Activated naive CD8-positive, alpha-beta T cell treated with anti-CD3 and anti-CD28 coated beads, Interleukin-2, amount 10 ng/mL, durations not matched to agents 7 days and 5 days (primary cell): ENCODE measurements around the gene EIF3L. TPM values are rescaled to one million over a fixed set of nuclear protein-coding genes. Genes with fewer than 3 reads are reported as not detected.
A peak's percentile ranks its signal among the peaks of the same experiment; 100 is the strongest.

Experiments used
- ATAC-seq: fragments of 150-1000 bp; cut with Tn5 transposase; one replicate; pipeline ENCODE4 v1.10.0; 2021; ENCODE audit warnings: low read depth, moderate library complexity
- POLR2A ChIA-PET: fragments of 350-600 bp; sonication (Branson Sonifier 250); formaldehyde crosslinking; loops from one replicate; lab custom pipeline; 2021; ENCODE audit warnings: antibody characterized with exemption; lab: Charles Lee
- DNase-seq: peaks from one replicate; pipeline ENCODE4 v3.0.0; 2021
- H3K27ac Mint-ChIP-seq: one replicate; pipeline ENCODE4 v1.8.0; 2022; ENCODE audit warnings: mild to moderate bottlenecking, mixed read lengths
- H3K27me3 Mint-ChIP-seq: one replicate; pipeline ENCODE4 v1.8.0; 2022; ENCODE audit warnings: mild to moderate bottlenecking, moderate library complexity, mixed read lengths
- H3K36me3 Mint-ChIP-seq: one replicate; pipeline ENCODE4 v1.8.0; 2021; ENCODE audit warnings: mild to moderate bottlenecking, mixed read lengths
- H3K4me1 Mint-ChIP-seq: one replicate; pipeline ENCODE4 v1.8.0; 2021; ENCODE audit warnings: mixed read lengths
- H3K4me3 Mint-ChIP-seq: one replicate; pipeline ENCODE4 v1.8.0; 2022; ENCODE audit warnings: mild to moderate bottlenecking, moderate library complexity, mixed read lengths
- H3K9me3 Mint-ChIP-seq: one replicate; pipeline ENCODE4 v1.8.0; 2021; ENCODE audit warnings: mixed read lengths
- total RNA-seq, 2 experiments: library from RNA; stranded (reverse); gene quantifications; one replicate each; pipeline ENCODE4 v1.2.3, GENCODE V29; 2021

EIF3L gene
- total RNA-seq, 2 experiments from 2014 or later, result 328 to 368 TPM

DNA sequence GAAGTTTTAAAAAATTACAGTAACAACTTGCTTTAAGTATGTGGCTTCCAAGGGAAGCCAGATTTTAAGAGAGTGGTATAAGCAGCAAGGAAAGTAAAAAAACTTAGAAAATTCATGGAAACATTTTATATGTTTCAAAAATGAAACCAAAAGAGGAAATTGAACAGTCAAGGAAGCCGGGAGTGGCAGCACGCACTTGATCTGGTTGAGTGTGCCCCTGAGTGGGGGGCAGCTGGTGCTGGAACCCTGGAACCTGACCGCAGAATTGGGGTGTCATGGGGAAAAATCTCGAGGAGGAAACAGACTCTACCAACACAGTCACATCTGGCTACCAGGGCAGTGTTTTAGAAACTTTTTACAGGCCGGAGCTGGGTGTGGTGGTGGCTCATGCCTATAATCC, 70.9 kb downstream of the EIF3L start:
- no peaks in the 10 kb centered on the region for H3K27me3 Mint-ChIP-seq
- peak; percentile 32 for ATAC-seq
- peaks cover 4% of the 10 kb centered on the region for H3K36me3 Mint-ChIP-seq
- peaks cover 6% of the 10 kb centered on the region for H3K4me1 Mint-ChIP-seq
- no peak for DNase-seq
- H3K27ac Mint-ChIP-seq, result peak overlapping the region; percentile 96
- no peaks in the 10 kb centered on the region for H3K9me3 Mint-ChIP-seq
- peak overlapping the region; percentile 83 for H3K4me3 Mint-ChIP-seq
- POLR2A ChIA-PET, result no interaction called here

DNA sequence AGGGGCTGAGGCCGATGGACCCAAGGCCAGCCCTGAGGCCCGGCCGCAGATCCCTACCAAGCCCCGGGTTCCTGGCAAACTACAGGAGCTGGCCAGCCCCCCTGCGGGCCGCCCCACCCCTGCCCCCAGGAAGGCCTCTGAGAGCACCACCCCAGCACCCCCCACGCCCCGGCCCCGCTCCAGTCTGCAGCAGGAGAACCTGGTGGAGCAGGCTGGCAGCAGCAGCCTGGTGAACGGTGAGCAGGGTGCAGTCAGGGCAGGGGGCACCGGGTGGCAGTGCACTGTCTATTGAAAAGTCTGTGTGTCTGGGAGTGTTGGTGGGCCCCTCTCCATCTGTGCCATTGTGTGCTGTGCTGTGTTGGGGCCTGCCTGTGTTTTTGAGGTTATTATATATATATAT, 73.0 kb downstream of the EIF3L start:
- POLR2A ChIA-PET, result no interaction called here
- Mint-ChIP-seq H3K9me3 (no peaks in the 10 kb centered on the region), H3K27ac (no peak overlapping the region), H3K4me1 (peaks cover 6% of the 10 kb centered on the region), H3K36me3 (peaks cover 4% of the 10 kb centered on the region), H3K4me3 (no peak overlapping the region), H3K27me3 (no peaks in the 10 kb centered on the region)
- no peak for ATAC-seq
- DNase-seq, result no peak

DNA sequence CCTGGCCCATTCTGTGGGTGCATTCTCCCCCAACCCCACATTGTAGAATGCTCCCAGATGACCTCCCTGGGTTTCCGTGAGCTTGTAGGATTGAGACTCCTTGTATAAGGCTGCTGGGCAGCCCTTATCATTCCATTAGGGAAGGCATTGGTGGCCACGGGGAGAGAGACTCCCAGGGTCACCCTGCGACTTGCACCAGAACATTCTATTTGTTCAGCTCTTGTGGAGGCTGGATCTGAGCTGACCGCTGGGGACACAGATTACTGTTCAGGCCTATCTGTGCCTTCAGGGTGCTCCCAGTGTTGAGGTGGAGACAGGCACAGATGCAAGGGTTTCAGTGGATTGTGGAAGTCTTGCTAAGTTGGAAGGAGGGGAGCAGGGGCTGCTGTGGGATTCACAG, 74.7 kb downstream of the EIF3L start:
- no peaks in the 10 kb centered on the region for H3K27me3 Mint-ChIP-seq
- POLR2A ChIA-PET, result interaction anchor here (1.3 kb wide), 1 partner anchor 18 kb away, joined by 4 read pairs; the partner anchor contains the start of gene MICALL1
- H3K27ac Mint-ChIP-seq, result no peak overlapping the region
- peaks cover 4% of the 10 kb centered on the region for H3K36me3 Mint-ChIP-seq
- no peaks in the 10 kb centered on the region for H3K9me3 Mint-ChIP-seq
- H3K4me1 Mint-ChIP-seq, result peaks cover 5% of the 10 kb centered on the region
- no peak overlapping the region for H3K4me3 Mint-ChIP-seq
- ATAC-seq (no peak), DNase-seq (no peak)

DNA sequence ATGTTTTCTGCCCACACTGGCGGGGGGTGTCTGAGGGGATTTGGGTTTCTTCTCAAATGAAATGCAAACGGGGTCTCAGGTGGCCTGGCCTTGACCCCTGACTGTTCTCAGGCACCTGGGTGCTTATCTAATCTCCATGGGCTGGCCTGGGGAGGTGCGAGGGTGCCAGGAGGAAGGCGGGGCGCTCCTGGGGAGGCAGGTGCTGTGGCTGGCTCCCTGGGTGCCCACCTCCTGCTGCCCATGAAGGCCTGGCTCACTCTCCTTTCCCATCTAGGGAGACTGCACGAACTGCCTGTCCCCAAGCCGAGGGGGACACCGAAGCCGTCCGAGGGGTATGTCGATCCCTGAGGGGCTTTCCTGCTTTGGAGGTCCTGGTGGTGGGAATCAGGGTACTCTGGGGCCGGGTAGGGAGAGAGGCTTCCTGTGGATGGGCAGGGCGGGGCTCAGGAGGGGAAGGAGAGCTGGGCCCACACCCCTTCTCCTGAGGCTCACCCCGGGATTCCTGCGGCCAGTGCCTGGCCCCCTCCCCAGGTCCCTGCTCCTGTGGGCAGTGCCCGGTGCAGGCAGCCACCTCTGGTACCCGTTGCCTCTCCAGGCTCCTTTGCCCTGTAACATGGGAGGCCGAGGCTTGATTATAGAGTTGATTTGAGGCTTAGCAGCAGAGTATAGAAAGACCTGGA, 75.3 kb downstream of the EIF3L start:
- POLR2A ChIA-PET, result interaction anchor here (1.3 kb wide), 1 partner anchor 19 kb away, joined by 4 read pairs; the partner anchor contains the start of gene MICALL1
- Mint-ChIP-seq H3K9me3 (no peaks in the 10 kb centered on the region), H3K27me3 (no peaks in the 10 kb centered on the region), H3K4me1 (peaks cover 5% of the 10 kb centered on the region), H3K27ac (no peak overlapping the region), H3K4me3 (no peak overlapping the region), H3K36me3 (peaks cover 6% of the 10 kb centered on the region)
- DNase-seq (no peak), ATAC-seq (no peak)

DNA sequence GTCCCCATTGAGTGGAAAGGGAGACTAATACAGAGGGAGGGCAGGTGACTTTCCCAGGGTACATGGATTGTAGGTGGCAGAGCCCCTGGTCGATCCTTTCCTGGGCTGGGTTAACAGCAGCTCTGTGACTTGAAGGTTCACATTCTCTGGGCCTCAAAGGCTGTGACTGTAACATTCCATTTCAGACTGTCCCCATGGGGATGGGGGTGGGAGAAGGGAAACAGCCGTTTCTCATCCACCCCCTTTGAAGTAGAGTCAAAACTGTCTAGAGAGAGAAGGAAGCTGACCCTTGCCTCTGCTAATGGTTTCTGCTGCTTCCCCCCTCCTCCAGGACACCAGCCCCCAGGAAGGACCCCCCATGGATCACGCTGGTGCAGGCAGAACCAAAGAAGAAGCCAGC, 76.1 kb downstream of the EIF3L start:
- Mint-ChIP-seq H3K36me3 (peaks cover 2% of the 10 kb centered on the region), H3K4me1 (peaks cover under 1% of the 10 kb centered on the region), H3K27me3 (no peaks in the 10 kb centered on the region), H3K27ac (no peak overlapping the region), H3K9me3 (no peaks in the 10 kb centered on the region), H3K4me3 (no peak overlapping the region)
- ATAC-seq (no peak), DNase-seq (no peak)
- POLR2A ChIA-PET, result interaction anchor here (1.5 kb wide), 1 partner anchor 29 kb away, joined by 6 read pairs; no protein-coding TSS in a partner anchor

DNA sequence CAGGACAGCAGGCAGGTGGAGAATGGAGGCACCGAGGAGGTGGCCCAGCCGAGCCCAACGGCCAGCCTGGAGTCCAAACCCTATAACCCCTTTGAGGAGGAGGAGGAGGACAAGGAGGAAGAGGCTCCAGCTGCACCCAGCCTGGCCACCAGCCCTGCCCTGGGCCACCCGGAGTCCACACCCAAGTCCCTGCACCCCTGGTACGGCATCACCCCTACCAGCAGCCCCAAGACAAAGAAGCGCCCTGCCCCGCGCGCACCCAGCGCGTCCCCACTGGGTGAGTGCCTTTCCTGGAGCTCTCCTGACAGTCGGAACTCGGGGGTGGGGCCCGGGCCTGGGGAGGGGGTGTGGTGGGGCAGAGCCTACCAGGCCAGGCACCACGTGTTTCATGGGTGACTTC, 76.5 kb downstream of the EIF3L start:
- no peak overlapping the region for H3K4me3 Mint-ChIP-seq
- POLR2A ChIA-PET, result interaction anchor here (1.5 kb wide), 1 partner anchor 30 kb away, joined by 6 read pairs; no protein-coding TSS in a partner anchor
- H3K36me3 Mint-ChIP-seq, result peaks cover 2% of the 10 kb centered on the region
- H3K27me3 Mint-ChIP-seq, result no peaks in the 10 kb centered on the region
- H3K4me1 Mint-ChIP-seq, result no peaks in the 10 kb centered on the region
- DNase-seq (no peak), ATAC-seq (no peak)
- H3K9me3 Mint-ChIP-seq, result no peaks in the 10 kb centered on the region
- H3K27ac Mint-ChIP-seq, result no peak overlapping the region

DNA sequence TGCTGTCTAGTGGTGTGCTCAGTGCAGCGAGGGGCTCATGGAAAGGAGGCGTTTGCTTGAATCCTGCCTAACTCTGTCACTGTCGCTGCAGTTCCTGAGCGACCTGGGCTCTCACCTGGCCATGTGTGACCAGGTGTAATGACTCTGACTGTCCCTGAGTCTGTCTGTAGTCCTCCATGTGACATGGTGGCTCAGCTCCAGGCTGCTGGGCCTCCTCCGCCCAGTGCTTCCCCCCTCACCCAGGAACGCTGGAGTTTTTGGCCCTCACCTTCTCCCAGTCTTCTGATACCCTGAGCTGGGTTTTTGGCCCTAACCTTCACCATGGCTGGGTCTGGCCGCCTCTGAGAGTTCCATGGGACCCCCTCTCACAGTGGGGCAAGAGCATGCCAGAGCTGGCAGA, 77.1 kb downstream of the EIF3L start:
- Mint-ChIP-seq H3K36me3 (peaks cover 2% of the 10 kb centered on the region), H3K27me3 (no peaks in the 10 kb centered on the region), H3K4me3 (no peak overlapping the region), H3K4me1 (no peaks in the 10 kb centered on the region), H3K27ac (no peak overlapping the region), H3K9me3 (no peaks in the 10 kb centered on the region)
- POLR2A ChIA-PET, result interaction anchor here (1.5 kb wide), 1 partner anchor 30 kb away, joined by 6 read pairs; no protein-coding TSS in a partner anchor
- ATAC-seq, result no peak
- DNase-seq, result no peak

DNA sequence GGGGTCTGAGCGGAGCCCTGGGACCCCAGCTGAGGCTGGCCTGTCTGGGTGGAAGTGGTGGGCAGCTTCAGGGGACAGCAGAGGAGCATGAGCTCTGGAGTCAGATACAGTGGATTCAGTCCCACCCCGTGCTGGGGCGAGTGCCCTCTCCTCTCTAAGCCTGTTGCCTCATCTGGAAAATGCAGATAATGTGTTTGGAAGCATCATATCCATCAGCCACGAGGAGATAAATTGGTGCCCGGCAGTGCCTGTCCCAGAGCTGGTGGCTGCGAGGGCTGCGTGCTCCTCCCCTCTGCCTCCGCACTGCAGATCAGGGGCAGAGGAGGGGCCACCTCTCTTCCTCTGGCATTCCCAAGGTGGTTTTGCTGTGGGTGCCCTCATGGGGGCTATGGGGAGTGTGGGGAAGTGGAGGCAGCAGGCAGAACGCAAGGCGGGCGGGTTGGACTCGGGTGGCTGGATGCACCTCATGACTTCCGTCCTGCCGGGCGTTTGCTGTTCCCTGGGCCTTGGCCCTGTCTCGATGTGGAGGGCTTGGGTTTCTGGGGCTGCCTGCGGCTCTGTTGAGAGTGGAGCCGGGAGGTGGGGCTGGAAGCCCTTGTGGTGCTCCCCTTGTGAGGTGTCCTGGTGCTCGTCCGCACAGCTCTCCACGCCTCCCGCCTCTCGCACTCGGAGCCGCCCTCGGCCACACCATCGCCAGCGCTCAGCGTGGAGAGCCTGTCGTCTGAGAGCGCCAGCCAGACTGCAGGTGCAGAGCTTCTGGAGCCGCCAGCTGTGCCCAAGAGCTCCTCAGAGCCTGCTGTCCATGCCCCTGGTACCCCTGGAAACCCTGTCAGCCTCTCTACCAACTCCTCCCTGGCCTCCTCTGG, 77.8 kb downstream of the EIF3L start:
- DNase-seq, result no peak

DNA sequence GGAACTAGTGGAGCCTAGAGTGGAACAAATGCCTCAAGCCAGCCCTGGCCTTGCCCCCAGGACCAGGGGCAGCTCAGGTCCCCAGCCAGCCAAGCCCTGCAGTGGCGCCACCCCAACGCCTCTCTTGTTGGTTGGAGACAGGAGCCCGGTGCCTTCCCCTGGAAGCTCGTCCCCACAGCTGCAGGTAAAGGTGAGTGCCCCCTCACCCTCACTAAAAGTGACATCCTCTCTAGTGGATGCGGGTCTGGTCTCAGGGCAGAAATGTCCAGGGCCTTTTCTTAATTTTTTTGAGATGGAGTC, 78.4 kb downstream of the EIF3L start:
- peaks cover 2% of the 10 kb centered on the region for H3K36me3 Mint-ChIP-seq
- POLR2A ChIA-PET, result interaction anchor here (0.5 to 1.2 kb wide), 3 partner anchors 12 to 22 kb away, joined by 3 read pairs; partner anchors contain the start of gene MICALL1
- H3K9me3 Mint-ChIP-seq, result no peaks in the 10 kb centered on the region
- no peaks in the 10 kb centered on the region for H3K4me1 Mint-ChIP-seq
- H3K27ac Mint-ChIP-seq, result no peak overlapping the region
- DNase-seq (no peak), ATAC-seq (no peak)
- H3K27me3 Mint-ChIP-seq, result no peaks in the 10 kb centered on the region
- no peak overlapping the region for H3K4me3 Mint-ChIP-seq

More for the DNA sequence above, 77.8 kb downstream of the EIF3L start:
- Mint-ChIP-seq H3K27ac (no peak overlapping the region), H3K36me3 (peaks cover 2% of the 10 kb centered on the region), H3K27me3 (no peaks in the 10 kb centered on the region), H3K4me3 (no peak overlapping the region), H3K4me1 (no peaks in the 10 kb centered on the region), H3K9me3 (no peaks in the 10 kb centered on the region)
- POLR2A ChIA-PET, result interaction anchor here (0.5 to 1.2 kb wide), 3 partner anchors 12 to 21 kb away, joined by 3 read pairs; partner anchors contain the start of gene MICALL1
- ATAC-seq, result no peak

DNA sequence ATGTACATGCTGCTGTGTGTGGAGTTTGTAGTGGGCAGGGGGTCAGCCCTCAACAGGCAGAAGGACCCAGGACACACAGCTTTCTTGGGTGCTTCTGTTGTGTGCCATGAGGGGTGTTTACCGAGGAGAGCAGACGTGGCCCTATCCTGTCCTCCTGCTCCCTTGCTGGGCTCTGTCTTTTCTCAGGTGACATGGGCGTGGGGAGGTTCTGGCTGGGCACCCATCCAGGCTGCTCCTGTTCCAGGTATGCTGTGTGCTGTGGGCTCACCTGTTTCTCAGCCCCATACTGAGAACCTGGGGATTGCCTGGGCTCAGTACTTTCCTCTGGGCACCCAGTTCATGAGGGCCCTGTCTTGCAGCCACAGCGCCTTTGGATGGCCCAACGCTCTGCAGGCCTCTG, 80.2 kb downstream of the EIF3L start:
- Mint-ChIP-seq H3K9me3 (no peaks in the 10 kb centered on the region), H3K27ac (no peak overlapping the region), H3K36me3 (peaks cover 2% of the 10 kb centered on the region), H3K4me1 (peaks cover 6% of the 10 kb centered on the region), H3K4me3 (no peak overlapping the region), H3K27me3 (no peaks in the 10 kb centered on the region)
- POLR2A ChIA-PET, result interaction anchor here (0.8 kb wide), 1 partner anchor 66 kb away, joined by 3 read pairs; no protein-coding TSS in a partner anchor
- ATAC-seq, result no peak
- DNase-seq, result no peak

DNA sequence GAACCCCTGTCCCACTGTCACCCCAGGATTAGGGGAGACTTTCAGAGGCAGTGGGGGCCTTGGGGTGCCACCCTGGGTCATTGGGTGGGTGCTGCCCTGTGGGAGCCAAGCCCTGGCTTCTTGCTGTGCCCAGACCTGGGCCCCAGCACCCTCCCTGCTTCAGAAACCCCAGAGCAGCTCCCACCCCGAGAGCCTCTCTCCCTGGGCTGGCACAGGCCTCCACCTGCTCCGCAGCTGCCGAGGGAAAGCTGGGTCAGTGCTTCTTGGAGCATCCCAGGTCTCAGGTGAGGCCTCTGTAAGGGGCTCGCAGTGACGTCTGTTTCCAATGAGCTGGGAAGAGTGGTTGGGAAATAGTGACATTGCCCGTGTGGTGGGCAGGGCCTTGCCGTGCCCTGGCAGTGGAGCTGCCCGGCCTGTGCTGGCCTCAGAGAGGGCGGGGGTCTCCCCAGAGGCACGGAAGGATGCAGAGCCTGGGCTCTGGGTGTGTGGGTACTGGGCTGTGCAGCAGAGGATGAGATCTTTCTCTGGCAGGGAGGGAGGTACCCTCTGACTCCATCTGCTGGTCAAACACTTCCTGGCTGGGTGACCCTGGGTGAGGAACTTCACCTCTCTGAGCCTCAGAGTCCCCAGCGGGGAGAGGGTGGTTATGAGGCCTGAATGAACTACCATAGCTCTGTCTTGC, 81.2 kb downstream of the EIF3L start:
- peak; percentile 25 for ATAC-seq
- H3K4me3 Mint-ChIP-seq, result no peak overlapping the region
- no peak overlapping the region for H3K27ac Mint-ChIP-seq
- H3K4me1 Mint-ChIP-seq, result peaks cover 6% of the 10 kb centered on the region
- POLR2A ChIA-PET, result interaction anchor here (0.8 to 0.9 kb wide), 2 partner anchors 25 to 67 kb away, joined by 3 to 5 read pairs; partner anchors contain the start of gene MICALL1
- peaks cover 2% of the 10 kb centered on the region for H3K36me3 Mint-ChIP-seq
- H3K9me3 Mint-ChIP-seq, result no peaks in the 10 kb centered on the region
- no peaks in the 10 kb centered on the region for H3K27me3 Mint-ChIP-seq
- DNase-seq, result no peak

DNA sequence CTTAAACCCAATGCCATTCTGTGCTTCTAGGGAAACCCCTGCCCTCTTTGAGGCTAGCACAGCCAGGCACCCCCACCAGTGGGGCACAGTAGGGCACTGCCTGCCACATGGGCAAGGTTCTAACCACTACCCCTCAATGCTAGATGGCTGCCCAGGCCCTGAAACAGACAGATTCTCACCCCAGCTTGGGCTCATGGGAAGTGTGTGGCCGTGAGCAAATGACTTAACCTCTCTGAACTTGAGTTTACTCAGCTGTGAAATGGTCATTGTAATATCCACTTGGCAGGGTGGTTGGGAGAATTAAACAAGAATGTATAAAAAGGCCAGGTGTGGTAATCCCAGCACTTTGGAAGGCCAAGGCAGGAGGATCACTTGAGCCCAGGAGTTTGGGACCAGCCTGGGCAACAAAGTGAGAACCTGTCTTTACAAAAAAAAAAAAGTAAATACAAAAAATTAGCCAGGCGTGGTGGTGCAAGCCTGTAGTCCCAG, 81.8 kb downstream of the EIF3L start:
- POLR2A ChIA-PET, result interaction anchor here (0.9 kb wide), 1 partner anchor 25 kb away, joined by 5 read pairs; the partner anchor contains the start of gene MICALL1

More for the DNA sequence above, 81.8 kb downstream of the EIF3L start:
- Mint-ChIP-seq H3K27me3 (no peaks in the 10 kb centered on the region), H3K36me3 (peaks cover 2% of the 10 kb centered on the region), H3K9me3 (no peaks in the 10 kb centered on the region), H3K27ac (no peak overlapping the region), H3K4me3 (no peak overlapping the region), H3K4me1 (peaks cover 6% of the 10 kb centered on the region)
- ATAC-seq (no peak), DNase-seq (no peak)
